Cardiac muscle cell (in vitro differentiated cells and primary cell): ENCODE results near the gene GLE1. TPM values are rescaled to one million over a fixed set of nuclear protein-coding genes. Genes with fewer than 3 reads are reported as not detected.
"Not testable (repeated sequence)": the region's sequence is repeated elsewhere in the genome, so short reads cannot be mapped to it uniquely, and the experiment has no call there.

Experiments
- DNase-seq, 2 donors: peaks; one replicate each; pipeline versions ENCODE4 v3.0.0 to v3.0.0-alpha.2; 2010 to 2017; ENCODE audit warnings: low read depth in 1 of 2, low spot score in 1 of 2
- H3K27ac ChIP-seq: fragments of 200-600 bp; sonication (generic); 2 replicates; pipeline ENCODE4 v1.5.1; 2016
- H3K27me3 ChIP-seq: fragments of 200-600 bp; sonication (generic); 2 replicates; pipeline ENCODE4 v1.6.0; 2016; ENCODE audit warnings: control low read depth
- H3K36me3 ChIP-seq: fragments of 200-600 bp; sonication (generic); 2 replicates; pipeline ENCODE4 v1.5.1; 2016; ENCODE audit warnings: control low read depth
- H3K4me1 ChIP-seq: fragments of 200-600 bp; sonication (generic); 2 replicates; pipeline ENCODE4 v1.8.1; 2017; ENCODE audit warnings: low read depth, mild to moderate bottlenecking, mixed run types
- H3K4me3 ChIP-seq: fragments of 200-600 bp; sonication (generic); 2 replicates; pipeline ENCODE4 v1.5.1; 2016; ENCODE audit warnings: mild to moderate bottlenecking
- H3K9me3 ChIP-seq: fragments of 200-600 bp; sonication (generic); 2 replicates; pipeline ENCODE4 v1.5.1; 2017; ENCODE audit warnings: low read depth, mild to moderate bottlenecking, control low read depth
- CTCF ChIP-seq: IDR thresholded peaks from 2 replicates; pipeline ENCODE4 v1.5.1; 2012; ENCODE audit warnings: low read depth, mild to moderate bottlenecking, low read length
- polyA plus RNA-seq: library from polyadenylated mRNA; unstranded; fragments of >200 nt; fragmentation: Nextera tagmentation; extraction: Ambion mirVana; gene quantifications from 2 replicates; pipeline ENCODE4 v1.2.1, GENCODE V29; 2016
- total RNA-seq: library from RNA; depleted of rRNA; stranded (reverse); fragments of >200 nt; gene quantifications from 2 replicates; pipeline ENCODE4 v1.2.3, GENCODE V29; 2016

The GLE1 gene
- total and polyA plus RNA-seq, 2 experiments from 2014 or later = 16.3 to 22.4 TPM

DNA sequence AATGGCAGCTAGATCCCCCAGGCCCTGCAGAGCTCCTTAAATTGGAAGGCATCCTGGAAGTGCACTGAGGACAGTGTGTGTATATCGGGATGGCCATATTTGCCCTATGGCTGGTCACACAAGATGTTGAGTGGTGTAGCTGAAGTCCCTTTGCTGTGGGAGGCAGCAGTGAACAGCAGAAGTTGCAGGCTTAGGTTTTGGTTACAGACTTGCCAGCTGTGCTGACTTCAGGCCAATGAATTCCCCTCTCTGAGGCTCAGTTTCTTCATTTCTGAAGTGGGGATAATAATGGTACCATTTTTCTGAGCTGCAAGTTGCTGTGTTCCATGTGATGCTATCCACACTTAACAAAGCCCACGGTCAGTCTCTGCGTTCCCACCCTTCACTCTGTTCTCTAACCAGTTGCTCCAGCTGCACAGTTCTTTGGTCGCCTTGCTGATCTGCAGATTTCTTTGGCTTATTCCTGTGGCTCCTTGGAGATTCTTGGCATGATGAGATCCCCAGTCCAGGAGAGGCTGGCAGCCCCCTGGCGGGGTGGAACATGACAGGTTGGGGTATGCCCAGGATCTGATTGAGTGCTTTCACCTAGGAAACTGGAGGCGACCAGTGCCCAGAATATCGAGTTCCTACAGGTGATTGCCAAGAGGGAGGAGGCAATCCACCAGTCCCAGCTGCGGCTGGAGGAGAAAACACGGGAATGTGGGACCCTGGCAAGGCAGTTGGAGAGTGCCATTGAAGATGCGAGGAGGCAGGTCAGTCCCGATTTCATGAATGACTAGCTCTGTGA, 6.5 kb upstream of the GLE1 start:
- no peaks in the 10 kb centered on the region for H3K27me3 ChIP-seq
- no peaks in the 10 kb centered on the region for H3K9me3 ChIP-seq
- TF ChIP-seq CTCF = no peak
- no peak for DNase-seq
- H3K36me3 ChIP-seq = peaks cover 19% of the 10 kb centered on the region
- H3K27ac ChIP-seq = no peak overlapping the region
- H3K4me1 ChIP-seq = no peaks in the 10 kb centered on the region
- H3K4me3 ChIP-seq = no peak overlapping the region

- no peak overlapping the region for H3K4me3 ChIP-seq
- H3K27ac ChIP-seq = no peak overlapping the region
- TF ChIP-seq CTCF = no peak
- peaks cover 19% of the 10 kb centered on the region for H3K36me3 ChIP-seq
- no peaks in the 10 kb centered on the region for H3K27me3 ChIP-seq
- DNase-seq = no peak
- no peaks in the 10 kb centered on the region for H3K4me1 ChIP-seq
- no peaks in the 10 kb centered on the region for H3K9me3 ChIP-seq
Measured at GRCh38 chr9:128498911-128499310, 5.6 kb upstream of the GLE1 start.

- TF ChIP-seq CTCF = no peak
- Histone ChIP-seq H3K36me3 (peaks cover 9% of the 10 kb centered on the region), H3K9me3 (no peaks in the 10 kb centered on the region), H3K27me3 (no peaks in the 10 kb centered on the region), H3K27ac (no peak overlapping the region), H3K4me1 (no peaks in the 10 kb centered on the region), H3K4me3 (no peak overlapping the region)
- no peak for DNase-seq
Measured at GRCh38 chr9:128499920-128500319, 4.6 kb upstream of the GLE1 start.

- not testable (repeated sequence) for H3K9me3 ChIP-seq, H3K27ac ChIP-seq, H3K4me3 ChIP-seq
Measured at GRCh38 chr9:128503415-128503825, 1.1 kb upstream of the GLE1 start.

GRCh38 chr9:128503870-128504269, 649 bp upstream of the GLE1 start:
- TF ChIP-seq CTCF = no peak
- peaks cover 1% of the 10 kb centered on the region for H3K36me3 ChIP-seq
- peak; percentile 17 to 36 for DNase-seq
- H3K27ac ChIP-seq = peak overlapping the region; percentile 85
- peaks cover 8% of the 10 kb centered on the region for H3K4me1 ChIP-seq
- H3K4me3 ChIP-seq = peak overlapping the region; percentile 80
- H3K27me3 ChIP-seq = no peaks in the 10 kb centered on the region
- no peaks in the 10 kb centered on the region for H3K9me3 ChIP-seq

More at GRCh38 chr9:128503415-128503825, 1.1 kb upstream of the GLE1 start:
- H3K4me1 ChIP-seq, H3K27me3 ChIP-seq, DNase-seq, H3K36me3 ChIP-seq: not testable (repeated sequence)

GRCh38 chr9:128505414-128505765, 871 bp downstream of the GLE1 start:
- no peaks in the 10 kb centered on the region for H3K9me3 ChIP-seq
- H3K4me3 ChIP-seq = peak overlapping the region; percentile 80
- TF ChIP-seq CTCF = no peak
- no peaks in the 10 kb centered on the region for H3K27me3 ChIP-seq
- H3K4me1 ChIP-seq = peaks cover 8% of the 10 kb centered on the region
- peak overlapping the region; percentile 85 for H3K27ac ChIP-seq
- H3K36me3 ChIP-seq = no peaks in the 10 kb centered on the region
- peak in 1 of 2 donors; percentile 34 for DNase-seq

- not testable (repeated sequence) for H3K9me3 ChIP-seq, H3K36me3 ChIP-seq, H3K4me1 ChIP-seq, DNase-seq, H3K4me3 ChIP-seq, H3K27me3 ChIP-seq, H3K27ac ChIP-seq
Measured at GRCh38 chr9:128505906-128506305, 1.4 kb downstream of the GLE1 start.
